DOHH2 (cell line): ENCODE results near the gene GPR157.

Source experiments
- EZH2phosphoT487 ChIP-seq: fragments of 200-600 bp; sonication (generic); IDR thresholded peaks from 2 replicates; pipeline ENCODE4 v1.6.1; 2017; ENCODE audit warnings: borderline replicate concordance, mild to moderate bottlenecking, antibody characterized with exemption, low read length, moderate library complexity, mixed read lengths
- TF ChIP-seq, protein P1 (sequence below): fragments of 200-600 bp; sonication (generic); IDR thresholded peaks from one replicate; pipeline ENCODE4 v1.5.1; 2014; ENCODE audit warnings: antibody characterized with exemption, mild to moderate bottlenecking, low read depth, low read length; ENCODE audit not compliant: poor library complexity, severe bottlenecking

DNA sequence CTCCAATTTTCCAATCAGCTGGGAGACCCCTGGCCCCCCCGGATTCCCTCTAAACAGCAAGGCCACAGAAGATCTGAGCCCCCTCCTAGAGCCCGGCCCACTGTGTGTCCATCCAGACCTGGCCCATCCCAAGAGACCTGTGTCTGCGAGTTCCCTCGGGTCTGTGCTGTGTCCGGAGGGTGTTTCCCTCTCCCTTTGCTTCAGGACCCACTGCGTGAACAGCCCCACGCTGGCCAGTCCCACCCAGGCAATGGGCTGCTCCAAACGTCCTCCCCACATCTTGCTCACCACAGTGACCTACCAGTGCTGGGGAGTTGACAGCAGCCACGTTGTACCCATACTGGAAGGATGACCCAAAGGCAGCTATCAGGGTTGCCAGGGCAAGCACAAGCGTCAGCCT lies 71.1 kb downstream of the GPR157 start:
- TF ChIP-seq, protein P1, sequence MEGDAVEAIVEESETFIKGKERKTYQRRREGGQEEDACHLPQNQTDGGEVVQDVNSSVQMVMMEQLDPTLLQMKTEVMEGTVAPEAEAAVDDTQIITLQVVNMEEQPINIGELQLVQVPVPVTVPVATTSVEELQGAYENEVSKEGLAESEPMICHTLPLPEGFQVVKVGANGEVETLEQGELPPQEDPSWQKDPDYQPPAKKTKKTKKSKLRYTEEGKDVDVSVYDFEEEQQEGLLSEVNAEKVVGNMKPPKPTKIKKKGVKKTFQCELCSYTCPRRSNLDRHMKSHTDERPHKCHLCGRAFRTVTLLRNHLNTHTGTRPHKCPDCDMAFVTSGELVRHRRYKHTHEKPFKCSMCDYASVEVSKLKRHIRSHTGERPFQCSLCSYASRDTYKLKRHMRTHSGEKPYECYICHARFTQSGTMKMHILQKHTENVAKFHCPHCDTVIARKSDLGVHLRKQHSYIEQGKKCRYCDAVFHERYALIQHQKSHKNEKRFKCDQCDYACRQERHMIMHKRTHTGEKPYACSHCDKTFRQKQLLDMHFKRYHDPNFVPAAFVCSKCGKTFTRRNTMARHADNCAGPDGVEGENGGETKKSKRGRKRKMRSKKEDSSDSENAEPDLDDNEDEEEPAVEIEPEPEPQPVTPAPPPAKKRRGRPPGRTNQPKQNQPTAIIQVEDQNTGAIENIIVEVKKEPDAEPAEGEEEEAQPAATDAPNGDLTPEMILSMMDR: no peak
- no peak for TF ChIP-seq EZH2phosphoT487
